Measurements from ENCODE around the gene RARRES1. TPM values are rescaled to one million over a fixed set of nuclear protein-coding genes. Genes with fewer than 3 reads are reported as not detected.

RARRES1 gene
- total and polyA plus RNA-seq, 2 experiments from 2014 or later = 0.10 to 0.82 TPM

- no peak for TF ChIP-seq ZNF462 (CRISPR knock-in tag; IDR thresholded peaks at IDR 0.05)
- no peak for TF ChIP-seq CTCF (conservative IDR thresholded peaks at IDR 0.05; ENCODE audit: low read depth in 2 of 2)
Observed at GRCh38 chr3:158728061-158728377, 4.2 kb downstream of the RARRES1 start (continued).

GRCh38 chr3:158727206-158728060 is 4.8 kb downstream of the RARRES1 start:
- H3K4me3 Mint-ChIP-seq = no peak overlapping the region

More at GRCh38 chr3:158727206-158728060, 4.8 kb downstream of the RARRES1 start:
- Histone ChIP-seq H4K20me1 (replicated peaks; ENCODE audit: insufficient read depth) (no peaks in the 10 kb centered on the region), H3K4me2 (no peak overlapping the region), H3K4me1 (ENCODE audit: insufficient read depth) (peaks cover 12% of the 10 kb centered on the region; the same call in 1 of the 2 replicates), H3K4me3 (no peak overlapping the region), H3K79me2 (replicated peaks; ENCODE audit: insufficient read depth) (no peaks in the 10 kb centered on the region), H3F3A (replicated peaks; ENCODE audit: low read depth) (no peaks in the 10 kb centered on the region), H2AFZ (no peak overlapping the region), H3K27me3 (ENCODE audit: insufficient read depth) (peaks cover 17% of the 10 kb centered on the region), H3K27ac (ENCODE audit: low read depth) (no peak overlapping the region), H3K9me2 (ENCODE audit: insufficient read depth) (no peaks in the 10 kb centered on the region), H3K36me3 (ENCODE audit: insufficient read depth) (no peaks in the 10 kb centered on the region)
- H3K27me3 Mint-ChIP-seq (ENCODE audit: insufficient read depth, low read depth, poor library complexity) = peaks cover 6% of the 10 kb centered on the region
- H3K9me3 Mint-ChIP-seq = no peaks in the 10 kb centered on the region
- no peak overlapping the region for H3K27ac Mint-ChIP-seq
- ATAC-seq (peak; percentile 5; the same call in 2 of the 3 replicates), DNase-seq (ENCODE audit: low spot score) (peak; percentile 86)
- peaks cover 16% of the 10 kb centered on the region for H3K4me1 Mint-ChIP-seq
- peaks cover 4% of the 10 kb centered on the region; the same call in 2 of the 3 replicates for H3K36me3 Mint-ChIP-seq (ENCODE audit: low read depth)
- TF ChIP-seq ETS1 (IDR thresholded peaks at IDR 0.05) (no peak), CTCF (conservative IDR thresholded peaks at IDR 0.05; ENCODE audit: low read depth in 2 of 2) (peak; percentile 74 to 85), STAT1 (IDR thresholded peaks at IDR 0.05; ENCODE audit: unreplicated experiment) (no peak)

All from GM23338 (cell line).